Brain pericyte (primary cell): ENCODE results near the gene PRAMEF13.
"Not testable (repeated sequence)": the region's sequence is repeated elsewhere in the genome, so short reads cannot be mapped to it uniquely, and the experiment has no call there.

ENCODE experiments used
- DNase-seq: peaks from one replicate; pipeline ENCODE4 v3.0.0-alpha.2; 2012; ENCODE audit warnings: low read depth, low spot score

The PRAMEF13 gene, protein sequence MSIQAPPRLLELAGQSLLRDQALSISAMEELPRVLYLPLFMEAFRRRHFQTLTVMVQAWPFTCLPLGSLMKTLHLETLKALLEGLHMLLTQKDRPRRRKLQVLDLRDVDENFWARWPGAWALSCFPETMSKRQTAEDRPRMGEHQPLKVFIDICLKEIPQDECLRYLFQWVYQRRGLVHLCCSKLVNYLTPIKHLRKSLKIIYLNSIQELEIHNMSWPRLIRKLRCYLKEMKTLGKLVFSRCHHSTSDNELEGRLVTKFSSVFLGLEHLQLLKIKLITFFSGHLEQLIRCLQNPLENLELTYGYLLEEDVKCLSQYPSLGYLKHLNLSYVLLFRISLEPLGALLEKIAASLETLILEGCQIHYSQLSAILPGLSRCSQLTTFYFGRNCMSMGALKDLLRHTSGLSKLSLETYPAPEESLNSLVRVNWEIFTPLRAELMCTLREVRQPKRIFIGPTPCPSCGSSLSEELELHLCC

DNA sequence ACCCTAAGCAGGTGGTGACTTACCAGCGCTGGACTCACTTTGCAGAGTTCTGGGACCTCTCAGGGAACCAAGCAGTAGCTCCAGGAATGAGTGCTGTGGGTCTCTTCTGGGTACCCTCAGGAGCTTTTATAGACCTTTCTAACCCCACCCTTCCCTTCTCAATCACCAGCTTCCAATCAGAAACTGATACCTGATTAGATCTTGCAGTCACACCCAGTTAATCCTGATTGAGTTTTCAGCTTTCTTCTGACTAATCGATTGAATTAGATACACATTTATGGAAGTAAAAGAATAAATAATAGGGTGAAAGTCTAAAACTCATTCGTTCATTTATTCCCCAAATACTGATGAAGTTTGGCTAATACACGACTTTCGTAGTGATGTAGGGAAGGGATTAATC, at the start of gene PRAMEF13:
Gene PRAMEF13 (minus strand): TSS at position 101 of the 400 bp plus-strand sequence. CDS start 1,820 bp downstream, outside the sequence.
- DNase-seq: not testable (repeated sequence)

DNA sequence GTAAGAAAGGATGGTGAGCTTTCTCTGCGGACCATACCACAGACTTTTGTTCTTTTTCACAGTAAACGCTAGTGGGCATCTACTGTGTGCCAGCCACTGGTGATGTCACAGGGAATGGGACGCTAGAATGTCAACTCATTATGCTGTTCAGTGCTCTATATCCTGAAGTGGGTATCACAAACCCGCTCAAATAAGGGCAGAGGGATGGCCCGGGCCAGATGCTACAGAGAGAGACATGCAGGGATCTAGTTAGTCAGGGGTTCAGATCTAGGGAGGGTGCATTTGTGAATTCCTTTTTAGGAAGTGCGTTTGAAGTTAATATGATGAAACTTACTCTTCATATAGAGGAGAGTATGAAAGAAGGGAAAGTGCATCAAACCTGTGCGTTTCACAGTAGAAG, 45.9 kb upstream of the PRAMEF13 start:
- DNase-seq: not testable (repeated sequence)

DNA sequence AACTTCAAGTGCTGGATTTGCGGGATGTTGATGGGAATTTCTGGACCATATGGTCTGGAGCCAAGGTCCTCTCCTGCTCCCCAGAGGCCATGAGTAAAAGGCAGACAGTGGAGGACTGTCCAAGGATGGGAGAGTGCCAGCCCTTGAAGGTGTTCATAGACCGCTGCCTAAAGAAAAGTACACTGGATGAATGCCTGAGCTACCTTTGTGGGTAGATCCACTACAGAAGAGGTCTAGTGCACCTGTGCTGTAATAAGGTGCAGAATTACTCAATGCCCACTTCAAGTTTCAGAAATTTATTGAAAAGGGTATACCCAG, 45.3 kb upstream of the PRAMEF13 start:
- not testable (repeated sequence) for DNase-seq

DNA sequence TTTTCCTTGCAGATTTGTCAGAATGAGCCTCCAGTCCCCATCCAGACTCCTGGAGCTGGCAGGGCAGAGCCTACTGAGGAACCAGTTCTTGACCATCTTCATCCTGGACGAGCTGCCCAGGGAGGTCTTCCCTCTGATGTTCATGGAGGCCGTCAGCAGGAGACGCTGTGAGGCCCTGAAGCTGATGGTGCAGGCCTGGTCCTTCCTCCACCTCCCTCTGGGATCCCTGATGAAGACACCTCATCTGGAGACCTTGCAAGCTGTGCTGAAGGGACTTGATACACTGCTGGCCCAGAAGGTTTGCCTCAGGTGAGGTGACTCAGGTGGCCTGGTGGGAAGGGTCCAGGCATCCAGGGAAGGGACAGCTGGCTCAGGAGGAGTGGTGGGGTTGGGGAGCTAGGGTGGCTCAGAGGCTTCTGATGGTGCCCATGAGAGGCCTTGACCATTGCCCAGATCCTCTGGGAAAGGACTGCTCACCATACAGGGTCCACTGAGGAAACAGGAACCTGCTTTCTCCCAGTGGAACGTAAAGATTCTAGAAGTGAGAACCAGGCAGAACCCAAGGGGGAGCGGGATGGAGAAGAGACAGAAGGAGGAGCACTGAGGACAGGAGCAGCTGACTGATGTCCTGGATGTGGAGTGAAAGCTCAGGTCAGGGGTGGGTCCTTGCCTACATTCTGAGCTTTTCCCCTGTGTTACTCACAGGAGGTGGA, 44.8 kb upstream of the PRAMEF13 start:
- DNase-seq: not testable (repeated sequence)

DNA sequence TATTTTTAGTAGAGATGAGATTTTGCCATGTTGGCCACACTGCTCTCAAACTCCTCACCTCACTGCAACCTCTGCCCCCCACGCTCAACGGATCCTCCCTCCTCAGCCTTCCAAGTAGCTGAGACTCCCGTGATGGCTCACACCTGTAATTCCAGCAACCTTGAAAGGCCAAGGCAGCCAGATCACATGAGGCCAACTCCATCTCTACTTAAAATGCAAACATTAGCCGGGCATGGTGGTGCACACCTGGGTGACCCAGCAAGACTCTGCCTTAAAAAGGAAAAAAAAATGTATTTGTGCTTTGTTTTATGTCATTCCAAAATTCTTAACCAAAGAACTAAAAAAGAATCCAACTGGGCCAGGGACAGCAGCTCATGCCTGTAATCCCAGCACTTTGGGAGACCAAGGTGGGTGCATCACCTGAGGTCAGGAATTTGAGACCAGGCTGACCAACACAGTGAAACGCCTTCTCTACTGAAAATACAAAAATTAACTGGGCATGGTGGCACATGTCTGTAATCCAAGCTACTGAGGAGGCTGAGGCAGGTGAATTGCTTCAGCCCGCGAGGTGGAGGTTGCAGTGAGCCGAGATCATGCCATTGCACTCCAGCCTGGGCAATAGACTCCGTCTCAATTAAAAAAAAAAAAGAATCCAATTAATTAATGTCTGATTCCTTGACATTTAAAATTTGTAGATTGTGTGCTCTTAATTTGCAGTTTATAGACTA, 42.5 kb upstream of the PRAMEF13 start:
- not testable (repeated sequence) for DNase-seq

DNA sequence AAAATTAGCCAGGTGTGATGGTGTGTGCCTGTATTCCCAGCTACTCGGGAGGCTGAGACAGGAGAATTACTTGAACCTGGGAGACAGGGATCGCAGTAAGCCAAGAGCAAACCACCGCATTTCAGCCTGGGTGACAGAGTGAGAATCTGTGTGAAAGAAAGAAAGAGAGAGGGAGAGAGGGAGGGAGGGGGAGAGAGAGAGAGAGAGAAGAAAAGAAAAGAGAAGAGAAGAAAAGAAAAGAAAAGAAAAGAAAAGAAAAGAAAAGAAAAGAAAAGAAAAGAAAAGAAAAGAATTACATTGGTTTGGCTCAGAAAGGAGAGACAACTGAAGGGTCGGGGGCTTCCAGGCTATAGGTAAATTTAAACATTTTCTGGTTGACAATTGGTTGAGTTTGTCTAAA, 38.4 kb upstream of the PRAMEF13 start:
- not testable (repeated sequence) for DNase-seq

DNA sequence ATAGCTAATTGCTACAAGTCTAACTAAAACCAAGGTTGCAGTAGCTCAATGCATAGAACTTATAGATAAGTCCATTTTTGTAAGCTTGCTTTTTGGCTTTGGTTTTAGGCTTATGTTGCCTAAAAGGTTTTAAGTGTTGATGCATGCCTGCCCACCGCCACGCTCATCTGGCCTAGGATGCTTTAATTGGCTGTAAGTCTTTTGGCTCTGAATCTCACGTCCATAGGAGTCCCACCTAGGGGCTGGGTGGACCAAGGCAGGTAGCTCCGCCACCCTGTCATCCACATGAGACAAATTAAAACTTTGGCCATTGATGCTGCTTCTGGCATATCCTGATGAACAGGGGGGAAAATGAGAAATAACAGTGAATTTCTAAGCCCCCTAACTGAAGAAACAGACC, 36.4 kb upstream of the PRAMEF13 start:
- DNase-seq: not testable (repeated sequence)

DNA sequence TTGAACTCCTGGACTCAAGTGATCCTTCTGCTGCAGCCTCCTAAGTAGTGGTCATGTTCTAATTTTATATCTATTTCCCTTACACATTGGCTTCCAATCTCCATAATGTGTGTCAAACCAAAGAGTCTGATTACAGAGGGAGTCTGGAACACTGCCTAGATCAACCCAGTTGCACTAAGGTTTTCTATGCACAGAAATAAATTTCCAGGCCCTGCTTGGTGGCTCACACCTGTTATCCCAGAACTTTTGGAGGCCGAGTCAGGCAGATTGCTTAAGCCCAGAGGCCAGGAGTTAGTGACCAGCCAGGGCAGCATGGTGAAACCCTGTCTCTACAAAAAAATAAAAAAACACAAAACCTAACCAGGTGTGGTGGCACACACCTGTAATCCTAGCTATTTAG, 32.8 kb upstream of the PRAMEF13 start:
- not testable (repeated sequence) for DNase-seq

DNA sequence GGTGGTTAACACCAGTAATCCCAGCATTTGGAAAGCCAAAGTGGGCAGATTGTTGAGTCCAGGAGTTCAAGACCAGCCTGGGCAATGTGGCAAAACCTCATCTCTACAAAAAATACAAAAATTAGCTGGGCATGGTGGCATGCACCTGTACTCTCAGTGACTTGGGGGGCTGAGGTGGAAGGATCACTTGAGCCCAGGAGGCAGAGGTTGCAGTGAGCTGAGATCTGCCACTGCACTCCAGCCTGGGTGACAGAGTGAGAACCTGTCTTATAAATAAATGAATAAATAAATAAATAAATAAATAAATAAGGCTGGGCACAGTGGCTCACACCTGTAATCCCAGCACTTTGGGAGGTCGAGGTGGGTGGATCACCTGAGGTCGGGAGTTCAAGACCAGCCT, 30.8 kb upstream of the PRAMEF13 start:
- DNase-seq: not testable (repeated sequence)

DNA sequence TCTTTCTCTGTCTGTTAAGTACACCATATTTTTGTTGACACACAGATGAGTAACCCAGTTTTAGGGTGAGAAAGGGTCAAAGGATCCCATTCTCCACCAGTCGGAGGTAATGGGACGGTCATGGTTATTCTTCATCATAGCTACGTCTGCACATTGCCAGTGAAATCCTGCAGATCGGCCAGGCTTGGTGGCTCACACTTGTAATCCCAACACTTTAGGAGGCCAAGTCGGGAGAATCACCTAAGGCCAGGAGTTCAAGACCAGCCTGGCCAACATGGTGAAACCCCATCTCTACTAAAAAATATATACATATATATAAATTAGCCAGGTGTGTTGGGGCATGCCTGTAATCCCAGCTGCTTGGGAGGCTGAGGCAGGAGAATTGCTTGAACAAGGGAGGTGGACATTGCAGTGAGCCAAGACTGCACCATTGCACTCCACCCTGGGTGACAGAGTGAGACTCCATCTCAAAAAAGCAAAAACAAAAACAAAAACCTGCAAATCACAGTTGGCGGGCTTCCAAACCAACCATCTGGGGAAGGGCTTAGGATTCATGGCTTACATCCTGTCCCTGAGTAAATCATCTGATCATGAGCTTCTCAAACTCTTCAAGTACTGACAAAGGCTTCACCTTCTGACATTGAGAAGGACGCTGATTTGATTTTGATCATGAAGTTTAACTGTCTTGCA, 30.0 kb upstream of the PRAMEF13 start:
- not testable (repeated sequence) for DNase-seq

DNA sequence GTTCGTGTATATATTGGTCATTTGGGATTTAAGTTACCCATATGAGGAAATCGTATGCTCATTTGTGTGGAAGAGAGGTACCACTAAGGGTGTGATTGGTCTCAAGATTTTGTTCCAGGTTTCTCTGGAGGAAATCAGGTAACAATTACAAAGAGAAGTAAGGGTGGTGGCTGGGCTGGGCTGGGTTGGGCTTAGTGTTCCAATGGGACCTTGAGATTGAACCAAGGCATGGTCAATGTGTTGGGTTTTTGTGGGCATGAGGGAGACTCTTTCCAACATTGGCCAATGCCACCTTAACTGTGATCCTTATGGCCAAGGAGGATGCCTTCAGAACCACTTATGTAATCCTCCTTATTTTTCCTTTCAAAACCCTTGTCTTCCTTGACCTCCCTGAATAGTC, 29.4 kb upstream of the PRAMEF13 start:
- not testable (repeated sequence) for DNase-seq

DNA sequence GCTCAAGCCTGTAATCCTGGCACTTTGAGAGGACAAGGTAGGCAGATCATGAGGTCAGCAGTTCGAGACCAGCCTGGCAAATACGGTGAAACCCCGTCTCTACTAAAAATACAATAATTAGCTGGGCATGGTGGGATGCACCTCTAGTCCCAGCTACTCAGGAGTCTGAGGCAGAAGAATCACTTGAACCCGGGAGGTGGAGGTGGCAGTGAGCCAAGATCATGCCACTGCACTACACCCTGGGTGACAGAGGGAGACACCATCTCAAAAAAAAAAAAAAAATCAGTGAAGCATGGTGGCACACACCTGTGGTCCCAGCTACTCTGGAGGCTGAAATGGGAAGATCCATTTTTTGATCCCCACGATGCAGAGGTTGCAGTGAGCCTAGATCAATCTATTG, 28.9 kb upstream of the PRAMEF13 start:
- DNase-seq: not testable (repeated sequence)

DNA sequence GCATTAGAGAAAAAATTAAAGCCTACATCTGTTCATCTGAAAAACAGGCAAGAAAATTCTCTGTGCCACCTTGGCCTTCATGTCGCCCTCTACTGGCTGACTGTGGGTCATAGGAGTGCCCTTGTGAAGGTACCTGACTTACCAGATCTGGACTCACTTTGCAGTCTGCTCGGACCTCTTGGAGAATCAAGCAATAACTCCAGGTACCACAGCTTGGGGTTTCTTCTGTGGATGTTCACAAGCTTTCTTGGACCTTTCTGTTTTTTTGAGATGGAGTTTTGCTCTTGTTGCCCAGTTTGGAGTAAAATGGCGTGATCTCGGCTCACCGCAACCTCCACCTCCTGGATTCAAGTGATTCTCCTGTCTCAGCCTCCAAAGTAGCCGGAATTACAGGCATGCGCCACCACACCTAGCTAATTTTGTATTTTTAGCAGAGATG, 27.2 kb upstream of the PRAMEF13 start:
- DNase-seq: no peak

DNA sequence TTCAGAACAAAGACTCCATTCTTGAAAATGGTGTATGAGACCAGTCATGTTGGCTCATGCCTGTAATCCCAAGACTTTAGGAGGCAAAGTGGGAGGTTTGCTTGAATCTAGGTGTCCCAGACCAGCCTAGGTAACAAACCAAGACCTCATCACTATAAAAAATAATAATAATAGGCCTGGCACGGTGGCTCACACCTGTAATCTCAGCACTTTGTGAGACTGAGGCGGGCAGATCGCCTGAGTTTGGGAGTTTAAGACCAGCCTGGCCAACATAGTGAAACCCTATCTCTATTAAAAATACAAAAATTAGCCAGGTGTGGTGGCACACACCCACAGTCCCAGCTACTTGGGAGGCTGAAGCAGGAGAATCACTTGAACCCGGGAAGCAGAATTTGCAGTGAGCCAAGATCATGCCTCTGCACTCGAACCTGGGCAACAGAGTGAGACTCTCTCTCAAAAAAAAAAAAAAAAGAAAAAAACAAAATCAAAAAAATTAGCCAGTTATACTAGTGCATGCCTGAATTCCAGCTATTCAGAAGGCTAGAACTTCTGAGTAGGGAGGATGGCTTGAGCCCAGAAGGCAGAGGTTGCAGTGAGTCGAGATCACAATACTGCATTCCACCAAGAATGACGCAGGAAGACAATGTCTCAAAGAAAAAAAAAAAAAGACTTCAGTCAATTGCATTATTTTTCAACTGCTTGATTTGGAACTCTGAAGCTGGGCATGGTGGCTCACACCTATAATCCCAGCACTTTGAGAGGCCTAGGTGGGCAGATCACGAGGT, 26.3 kb upstream of the PRAMEF13 start:
- DNase-seq: not testable (repeated sequence)

DNA sequence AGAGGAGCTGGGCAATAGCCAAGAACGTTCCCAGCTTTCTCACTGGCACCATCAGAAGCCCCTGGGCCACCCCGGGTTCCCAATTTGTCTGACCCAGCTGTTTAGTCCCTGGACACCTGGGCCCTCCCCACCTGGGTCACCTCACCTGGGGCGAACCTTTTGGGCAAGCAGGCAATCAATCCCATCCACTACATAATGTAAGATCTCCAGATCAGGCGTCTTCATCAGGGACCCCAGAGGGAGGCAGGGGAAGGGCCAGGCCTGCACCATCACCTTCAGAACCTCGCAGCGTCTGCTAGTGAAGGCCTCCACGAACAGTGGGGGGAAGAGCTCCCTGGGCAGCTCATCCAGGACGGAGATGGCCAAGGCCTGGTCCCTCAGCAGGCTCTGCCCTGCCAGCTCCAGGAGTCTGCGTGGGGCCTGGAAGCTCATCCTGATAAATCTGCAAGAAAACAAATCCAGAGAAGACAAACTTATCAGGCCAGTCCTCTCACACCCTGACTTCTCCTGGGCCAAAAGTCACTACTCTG, 24.5 kb upstream of the PRAMEF13 start, which contains the start of gene PRAMEF18:
Gene PRAMEF18 (minus strand): TSS at position 480 of the 530 bp plus-strand sequence. CDS start 48 bp downstream, at position 432.
- DNase-seq: not testable (repeated sequence)

DNA sequence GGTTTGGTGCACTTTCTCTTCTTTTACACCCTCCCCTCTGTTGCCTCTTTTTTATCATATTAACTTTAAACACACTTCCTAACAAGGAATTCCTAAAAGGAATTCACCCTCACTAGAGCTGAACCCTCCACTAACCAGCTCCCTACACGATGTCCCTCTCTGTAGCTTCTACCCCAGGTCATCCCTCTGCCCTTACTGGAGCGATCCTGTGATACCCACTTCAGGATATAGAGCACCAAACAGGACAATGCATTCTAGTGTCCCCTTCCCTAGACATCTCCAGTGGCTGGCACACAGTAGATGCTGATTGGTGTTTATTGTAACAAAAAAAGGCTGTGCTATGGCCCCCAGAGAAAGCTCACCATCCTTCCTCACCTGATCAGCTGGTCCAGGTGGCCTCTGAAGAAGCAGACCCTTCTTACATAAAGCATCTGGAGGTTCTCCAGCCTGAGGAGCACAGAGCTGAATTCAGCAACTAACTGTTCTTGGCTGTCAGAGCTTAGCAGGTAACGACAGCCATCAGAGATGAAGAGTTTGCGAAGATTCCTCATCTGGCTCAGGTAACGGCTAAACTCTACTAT, 23.4 kb upstream of the PRAMEF13 start:
- no peak for DNase-seq

DNA sequence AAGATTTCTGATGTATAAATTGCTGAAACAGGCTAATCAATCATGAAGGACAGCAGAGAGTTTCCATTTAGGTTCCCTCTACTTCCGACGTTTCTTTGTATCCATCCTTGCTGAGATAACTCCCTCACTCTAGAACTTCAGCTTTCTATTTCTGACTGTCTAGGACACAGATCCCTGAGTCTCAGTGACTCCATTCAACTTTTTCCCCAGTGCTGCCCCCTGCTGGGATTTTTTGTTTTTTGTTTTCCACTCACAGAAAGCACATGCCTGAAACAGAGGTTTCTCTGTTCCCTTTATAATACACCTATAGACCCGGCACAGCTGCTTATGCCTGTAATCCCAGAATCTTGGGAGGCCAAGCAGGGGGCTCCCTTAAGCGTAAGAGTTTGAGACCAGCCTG, 21.6 kb upstream of the PRAMEF13 start:
- DNase-seq: not testable (repeated sequence)

DNA sequence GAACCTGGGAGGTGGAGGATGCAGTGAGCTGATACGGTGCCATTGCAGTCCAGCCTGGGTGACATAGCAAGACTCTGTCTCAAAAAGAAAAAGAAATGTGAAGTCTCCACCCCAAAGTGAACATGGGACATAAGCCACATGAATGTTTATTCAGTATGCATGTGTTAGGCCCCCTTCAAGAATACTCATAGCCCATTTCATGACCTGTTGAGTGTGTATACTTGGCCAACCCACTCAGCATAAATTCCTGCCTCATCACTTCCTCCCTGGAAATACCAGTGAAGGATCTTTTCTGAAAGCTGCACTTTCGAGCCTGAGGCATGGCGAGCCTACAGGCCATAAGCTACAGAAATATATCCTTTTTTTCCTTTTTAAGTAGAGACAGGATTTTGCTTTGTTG, 18.0 kb upstream of the PRAMEF13 start:
- DNase-seq: not testable (repeated sequence)

DNA sequence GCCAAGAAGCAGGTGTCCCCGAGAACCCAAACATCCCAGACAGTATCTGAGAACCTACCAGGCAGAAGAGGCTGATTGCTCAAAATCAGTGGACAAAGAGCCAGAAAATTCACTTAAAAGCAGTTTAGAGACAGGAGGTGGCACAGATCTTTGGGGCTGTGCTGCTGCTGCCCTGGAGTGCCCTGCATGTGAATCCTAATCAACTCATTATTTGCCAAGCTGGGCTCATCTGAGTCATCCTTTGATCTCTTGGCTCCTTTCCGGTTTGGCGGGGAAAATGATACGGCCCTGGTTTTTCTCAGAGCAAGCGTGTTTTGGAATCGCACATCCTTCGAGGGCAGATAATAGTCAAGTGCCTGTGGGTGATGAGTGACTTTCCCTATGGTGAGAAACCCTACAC, 15.4 kb upstream of the PRAMEF13 start:
- not testable (repeated sequence) for DNase-seq

DNA sequence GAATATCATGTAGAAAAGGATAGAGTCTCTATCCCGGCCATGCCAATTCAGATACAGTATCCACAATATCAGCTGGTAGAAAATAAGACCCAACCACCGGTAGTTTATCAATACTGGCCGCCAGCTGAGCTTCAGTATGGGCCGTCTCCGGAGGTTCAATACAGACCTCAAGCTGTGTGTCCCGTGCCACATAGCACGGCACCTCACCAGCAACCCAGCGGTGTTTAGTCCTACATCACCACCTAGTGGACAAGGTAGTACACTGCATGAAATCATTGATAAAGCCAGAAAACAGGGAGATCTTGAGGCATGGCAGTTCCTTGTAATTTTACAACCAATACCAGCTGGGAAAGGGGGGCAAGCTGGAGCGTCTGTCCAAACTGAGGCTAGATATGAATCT, 7.5 kb upstream of the PRAMEF13 start:
- DNase-seq: not testable (repeated sequence)
